Ramos (cell line): ENCODE results near the gene NEDD4L.

Experiments
- in situ Hi-C: fragments of 300-500 bp; cut with MboI; formaldehyde crosslinking; loops from one replicate; pipeline ENCODE4 v1.14.3; 2022; ENCODE audit warnings: low sequenced_read_pairs; ENCODE audit not compliant: unreplicated experiment

NEDD4L gene

DNA sequence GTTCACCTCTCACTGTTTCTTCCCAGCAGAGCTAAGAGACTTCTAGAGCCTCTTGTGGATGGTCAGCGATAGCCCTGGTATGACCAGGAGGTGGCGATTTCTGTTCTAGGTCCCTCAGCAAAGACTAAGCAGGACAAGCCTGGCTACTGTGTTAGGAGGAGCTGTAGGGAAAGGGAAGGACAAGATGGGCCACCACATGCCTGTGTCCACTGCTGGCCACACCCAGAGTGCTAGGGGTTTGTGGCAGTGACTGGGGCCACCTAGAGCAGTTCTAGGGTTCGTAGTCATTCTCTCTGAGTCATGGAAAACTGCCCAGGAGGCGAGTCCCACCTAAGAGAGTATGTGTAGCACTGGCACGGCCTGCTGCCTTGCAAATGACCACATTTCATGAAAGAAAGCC, 405.4 kb downstream of the NEDD4L start:
- in situ Hi-C loops, result no loop called here
